H1 (cell line): Measurements from ENCODE around the gene IL13. TPM values are rescaled to one million over a fixed set of nuclear protein-coding genes. Genes with fewer than 3 reads are reported as not detected.

ENCODE experiments used
- CTCF ChIA-PET: fragments of 300-600 bp; sonication (Branson Sonifier 250); formaldehyde crosslinking; loops from one replicate; lab custom pipeline; 2021; ENCODE audit not compliant: partially characterized antibody; lab: Charles Lee
- POLR2A ChIA-PET: fragments of 300-600 bp; sonication (Branson Sonifier 250); formaldehyde crosslinking; loops from one replicate; lab custom pipeline; 2021; ENCODE audit warnings: inconsistent platforms; ENCODE audit not compliant: partially characterized antibody; lab: Charles Lee
- DNase-seq, 2 experiments: peaks; one replicate each; pipeline versions ENCODE4 v3.0.0 to v3.0.0-alpha.2; 2010 to 2022; ENCODE audit warnings: low spot score in 2 of 2, low read depth in 1 of 2, mixed read lengths in 1 of 2
- FAIRE-seq: peaks from 2 replicates; lab custom pipeline; 2011; peaks lifted over from hg19 to GRCh38; lab: Jason Lieb, UNC
- H2AFZ ChIP-seq: 2 replicates; pipeline ENCODE4 v1.8.1; 2012; ENCODE audit warnings: low read length, inconsistent platforms
- H2AK5ac ChIP-seq: 2 replicates; pipeline ENCODE4 v1.6.1; 2013; ENCODE audit warnings: low read depth, low read length
- H2BK120ac ChIP-seq: replicated peaks from 2 replicates; pipeline ENCODE3; 2013; ENCODE audit warnings: low read depth, low read length, inconsistent platforms
- H2BK12ac ChIP-seq: 2 replicates; pipeline ENCODE4 v1.6.1; 2013; ENCODE audit warnings: low read depth, low read length
- H2BK15ac ChIP-seq: 2 replicates; pipeline ENCODE4 v1.6.1; 2013; ENCODE audit warnings: low read length
- H2BK20ac ChIP-seq: 2 replicates; pipeline ENCODE4 v1.6.1; 2013; ENCODE audit warnings: low read length
- H2BK5ac ChIP-seq: 2 replicates; pipeline ENCODE4 v1.6.1; 2013; ENCODE audit warnings: low read depth, low read length
- H3K14ac ChIP-seq: 2 replicates; pipeline ENCODE4 v1.6.1; 2013; ENCODE audit warnings: inconsistent platforms; ENCODE audit not compliant: insufficient read length
- H3K18ac ChIP-seq: 2 replicates; pipeline ENCODE4 v1.6.1; 2013; ENCODE audit warnings: low read length; ENCODE audit errors: extremely low read depth
- H3K23ac ChIP-seq: 2 replicates; pipeline ENCODE4 v1.6.1; 2013; ENCODE audit warnings: inconsistent platforms; ENCODE audit not compliant: insufficient read length
- H3K23me2 ChIP-seq: 2 replicates; pipeline ENCODE4 v1.6.1; 2013; ENCODE audit warnings: low read depth, low read length
- H3K27ac ChIP-seq: 2 replicates; pipeline ENCODE4 v1.6.1; 2011; ENCODE audit warnings: low read depth, low read length, inconsistent platforms
- H3K27me3 ChIP-seq, 4 experiments: replicated peaks in 1 of 4; 1 replicate in 1 of 4; 2 replicates in 3 of 4; pipeline versions ENCODE4 v1.6.1 to v1.8.1; 2011 to 2013; ENCODE audit warnings: low read length in 3 of 4, mild to moderate bottlenecking in 3 of 4, inconsistent platforms in 2 of 4, mixed read lengths in 2 of 4, moderate library complexity in 1 of 4; ENCODE audit not compliant: control insufficient read depth in 3 of 4, insufficient read depth in 3 of 4; ENCODE audit errors: extremely low read depth in 1 of 4
- H3K36me3 ChIP-seq, 4 experiments: 2 replicates each; pipeline versions ENCODE4 v1.6.1 to v1.8.1; 2011 to 2013; ENCODE audit warnings: mild to moderate bottlenecking in 4 of 4, low read length in 3 of 4, moderate library complexity in 2 of 4, control low read depth in 1 of 4, inconsistent platforms in 1 of 4; ENCODE audit not compliant: insufficient read depth in 4 of 4, control insufficient read depth in 2 of 4
- H3K4ac ChIP-seq: replicated peaks from 2 replicates; pipeline ENCODE3; 2013; ENCODE audit warnings: low read length, low read depth, mixed read lengths, inconsistent platforms; ENCODE audit not compliant: insufficient read length
- H3K4me1 ChIP-seq, 4 experiments: replicated peaks in 1 of 4; 1 replicate in 1 of 4; 2 replicates in 3 of 4; pipeline versions ENCODE4 v1.6.1 to v1.8.1; 2011 to 2013; ENCODE audit warnings: low read length in 3 of 4, inconsistent platforms in 2 of 4, mixed read lengths in 1 of 4; ENCODE audit not compliant: insufficient read depth in 4 of 4, control insufficient read depth in 3 of 4
- H3K4me2 ChIP-seq, 2 experiments: 2 replicates each; pipeline versions ENCODE4 v1.6.1 to v1.8.1; 2011 to 2013; ENCODE audit warnings: low read depth in 2 of 2, low read length in 2 of 2, control low read depth in 1 of 2, inconsistent platforms in 1 of 2, mild to moderate bottlenecking in 1 of 2; ENCODE audit not compliant: insufficient read depth in 1 of 2
- H3K4me3 ChIP-seq, 4 experiments: fragments of 200-600, 300-600 bp in 1 of 4; sonication (generic), shearing (Covaris generic), sonication (Bioruptor Twin) in 1 of 4; 2 replicates each; pipeline versions ENCODE4 v1.5.1 to v1.8.1; 2011 to 2016; ENCODE audit warnings: low read length in 4 of 4, low read depth in 3 of 4, control low read depth in 2 of 4, inconsistent platforms in 2 of 4, mild to moderate bottlenecking in 2 of 4, mixed read lengths in 1 of 4, moderate library complexity in 1 of 4; ENCODE audit not compliant: insufficient read depth in 2 of 4; ENCODE audit errors: extremely low read depth in 1 of 4
- H3K56ac ChIP-seq: replicated peaks from 2 replicates; pipeline ENCODE3; 2013; ENCODE audit warnings: low read depth, mild to moderate bottlenecking, mixed read lengths, low read length, inconsistent platforms; ENCODE audit not compliant: insufficient read length
- H3K79me1 ChIP-seq: 2 replicates; pipeline ENCODE4 v1.6.1; 2013; ENCODE audit warnings: low read depth, low read length, control low read depth
- H3K79me2 ChIP-seq, 2 experiments: 2 replicates each; pipeline versions ENCODE4 v1.6.1 to v1.8.1; 2012 to 2013; ENCODE audit warnings: low read length in 2 of 2, mild to moderate bottlenecking in 2 of 2, inconsistent platforms in 1 of 2; ENCODE audit not compliant: insufficient read depth in 2 of 2, control insufficient read depth in 1 of 2
- H3K9ac ChIP-seq, 4 experiments: replicated peaks in 1 of 4; 1 replicate in 1 of 4; 2 replicates in 3 of 4; pipeline versions ENCODE4 v1.6.1 to v1.8.1; 2011 to 2013; ENCODE audit warnings: low read depth in 3 of 4, low read length in 3 of 4, control low read depth in 2 of 4, mild to moderate bottlenecking in 2 of 4, moderate library complexity in 2 of 4, inconsistent platforms in 1 of 4; ENCODE audit errors: extremely low read depth in 1 of 4
- H3K9me3 ChIP-seq, 2 experiments: 2 replicates each; pipeline versions ENCODE4 v1.6.1 to v1.8.1; 2012 to 2013; ENCODE audit warnings: mild to moderate bottlenecking in 2 of 2, moderate library complexity in 2 of 2, control low read depth in 1 of 2, inconsistent platforms in 1 of 2, low read depth in 1 of 2, low read length in 1 of 2, mixed read lengths in 1 of 2; ENCODE audit not compliant: insufficient read depth in 2 of 2
- H4K20me1 ChIP-seq, 2 experiments: replicated peaks in 1 of 2; 2 replicates each; pipeline versions ENCODE3 to v1.8.1; 2011 to 2013; ENCODE audit warnings: inconsistent platforms in 2 of 2, low read length in 2 of 2, mild to moderate bottlenecking in 1 of 2; ENCODE audit not compliant: insufficient read depth in 2 of 2, control insufficient read depth in 1 of 2
- H4K5ac ChIP-seq: 2 replicates; pipeline ENCODE4 v1.6.1; 2013; ENCODE audit warnings: low read length, low read depth, mixed read lengths, inconsistent platforms; ENCODE audit not compliant: insufficient read length
- H4K8ac ChIP-seq: 2 replicates; pipeline ENCODE4 v1.8.0; 2013; ENCODE audit warnings: mild to moderate bottlenecking, moderate library complexity, low read length, inconsistent platforms; ENCODE audit not compliant: insufficient read depth; ENCODE audit errors: extremely low read depth
- H4K91ac ChIP-seq: replicated peaks from 2 replicates; pipeline ENCODE3; 2013; ENCODE audit warnings: low read length, mixed read lengths, inconsistent platforms; ENCODE audit not compliant: insufficient read length
- EGR1 ChIP-seq: IDR thresholded peaks from 2 replicates; pipeline ENCODE4 v1.6.1; 2011; ENCODE audit warnings: low read depth, low read length, borderline replicate concordance
- EP300 ChIP-seq, 2 experiments: IDR thresholded peaks; 1 replicate in 1 of 2; 2 replicates in 1 of 2; pipeline ENCODE4 v1.6.1; 2011 to 2012; ENCODE audit warnings: low read depth in 2 of 2, low read length in 2 of 2, mild to moderate bottlenecking in 2 of 2, borderline replicate concordance in 1 of 2, inconsistent platforms in 1 of 2, moderate library complexity in 1 of 2
- HDAC6 ChIP-seq: IDR thresholded peaks from one replicate; pipeline ENCODE4 v1.7.1; 2012; ENCODE audit warnings: low read depth, mild to moderate bottlenecking, inconsistent platforms, low read length, moderate library complexity
- KDM4A ChIP-seq: IDR thresholded peaks from one replicate; pipeline ENCODE4 v1.7.1; 2012; ENCODE audit warnings: low read depth, mild to moderate bottlenecking, moderate library complexity, low read length, inconsistent platforms; ENCODE audit not compliant: severe bottlenecking
- NRF1 ChIP-seq: IDR thresholded peaks from 2 replicates; pipeline ENCODE4 v1.6.1; 2011; ENCODE audit warnings: mild to moderate bottlenecking, low read depth, low read length, improper control_type of control experiment
- PHF8 ChIP-seq: fragments of 200-600 bp; sonication (generic); conservative IDR thresholded peaks from 2 replicates; pipeline ENCODE4 v1.7.1; 2012; ENCODE audit warnings: low read depth, mild to moderate bottlenecking, inconsistent platforms, low read length, moderate library complexity
- POU5F1 ChIP-seq: IDR thresholded peaks from 2 replicates; pipeline ENCODE4 v1.6.1; 2011; ENCODE audit warnings: low read depth, mild to moderate bottlenecking, low read length, moderate library complexity
- SAP30 ChIP-seq: fragments of 300-600 bp; sonication (generic); IDR thresholded peaks from 2 replicates; pipeline ENCODE4 v1.7.1; 2012; ENCODE audit warnings: low read length, moderate library complexity, mild to moderate bottlenecking, inconsistent platforms; ENCODE audit not compliant: insufficient read depth, insufficient replicate concordance
- WGBS, 2 experiments: shearing (Covaris generic) in 1 of 2; methylation state at CpG; one replicate each; pipeline versions ENCODE4 v1.1.6 to v1.1.7; 2013 to 2015; ENCODE audit warnings: low lambda C conversion rate in 2 of 2, mixed read lengths in 2 of 2, inconsistent platforms in 1 of 2, low coverage in 1 of 2, missing lambda C conversion rate in 1 of 2; ENCODE audit not compliant: insufficient replicate concordance in 2 of 2, insufficient coverage in 1 of 2, insufficient read length in 1 of 2; ENCODE audit errors: extremely low coverage in 1 of 2, missing lambda C conversion rate in 1 of 2; 5-methylcytosine and 5-hydroxymethylcytosine counted together
- long read RNA-seq, 2 experiments: library from RNA in 1 of 2; library from capped mRNA in 1 of 2; stranded (forward); transcript quantifications; one replicate each; pipeline ENCODE4 v2.0.0, GENCODE V29; 2021; ENCODE audit warnings: inconsistent platforms in 1 of 2
- polyA minus RNA-seq, 3 experiments: library from RNA; depleted of rRNA, polyadenylated mRNA; stranded (reverse); fragments of >200 nt; gene quantifications; 1 replicate in 2 of 3; 2 replicates in 1 of 3; pipeline ENCODE4 v1.2.3, GENCODE V29; 2011
- polyA plus RNA-seq, 7 experiments: library from polyadenylated mRNA; depleted of rRNA in 3 of 7; stranded (reverse) in 5 of 7; unstranded in 2 of 7; fragments of >200 nt in 5 of 7; fragments of 200-250 nt in 2 of 7; gene quantifications; 1 replicate in 5 of 7; 2 replicates in 1 of 7; 4 replicates in 1 of 7; pipeline versions ENCODE4 v1.2.1 to v1.2.3, GENCODE V29; 2011 to 2013; ENCODE audit warnings: missing spikeins in 2 of 7, mixed read lengths in 2 of 7
- total RNA-seq: library from RNA; stranded (reverse); fragmentation: NEBNext Ultra II Directional; extraction: Animal tissue kit (Norgen Biotek cat#: 25700); gene quantifications from 2 replicates; pipeline ENCODE4 v1.2.1, GENCODE V29; 2021

IL13 gene
- not detected in 2 replicates for total RNA-seq
- not detected in 2 replicates for polyA plus RNA-seq (2011; rRNA removed)
- polyA plus RNA-seq (2011; cell fraction: cytosol; rRNA removed) = not detected
- 0.36 TPM for polyA plus RNA-seq (2011; cell fraction: nucleus; rRNA removed)
- polyA plus RNA-seq (2012, experiment 1 of 2) = not detected in 4 replicates
- polyA plus RNA-seq (2012, experiment 2 of 2) = not detected
- not detected for polyA plus RNA-seq (2013, experiment 1 of 2)
- not detected for polyA plus RNA-seq (2013, experiment 2 of 2)
- polyA minus RNA-seq (2011; rRNA and poly(A)+ RNA removed) = not detected in 2 replicates
- polyA minus RNA-seq (2011; cell fraction: cytosol; rRNA and poly(A)+ RNA removed) = not detected
- not detected for polyA minus RNA-seq (2011; cell fraction: nucleus; rRNA and poly(A)+ RNA removed)
- long read RNA-seq, experiment 1 = 0 reads
- long read RNA-seq, experiment 2 = 0 reads

DNA sequence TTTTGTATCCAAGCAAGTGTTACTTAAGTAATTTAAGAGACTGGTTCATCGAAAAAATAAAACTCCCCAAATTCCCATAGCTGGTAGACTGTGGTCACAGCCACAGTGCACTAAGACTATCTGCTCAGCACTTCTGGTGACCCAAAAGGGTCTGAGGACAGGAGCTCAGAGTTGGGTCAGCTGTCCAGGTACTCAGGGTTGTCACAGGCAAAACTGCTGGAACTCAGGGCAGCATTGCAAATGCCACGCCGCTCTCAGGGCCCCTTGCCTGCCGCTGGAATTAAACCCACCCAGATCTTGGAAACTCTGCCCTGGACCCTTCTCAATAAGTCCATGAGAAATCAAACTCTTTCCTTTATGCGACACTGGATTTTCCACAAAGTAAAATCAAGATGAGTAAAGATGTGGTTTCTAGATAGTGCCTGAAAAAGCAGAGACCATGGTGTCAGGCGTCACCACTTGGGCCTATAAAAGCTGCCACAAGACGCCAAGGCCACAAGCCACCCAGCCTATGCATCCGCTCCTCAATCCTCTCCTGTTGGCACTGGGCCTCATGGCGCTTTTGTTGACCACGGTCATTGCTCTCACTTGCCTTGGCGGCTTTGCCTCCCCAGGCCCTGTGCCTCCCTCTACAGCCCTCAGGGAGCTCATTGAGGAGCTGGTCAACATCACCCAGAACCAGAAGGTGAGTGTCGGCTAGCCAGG, at the start of gene IL13:
TSS of gene IL13 (plus strand) at position 498 of the 705 bp plus-strand sequence. CDS start at position 512, 14 bp downstream.
- H3K23ac ChIP-seq = no peak within 1 kb of the TSS
- no peak within 1 kb of the TSS for H2AK5ac ChIP-seq
- peaks cover 0 to 8% (median under 1%) of the 10 kb centered on the region in 4 experiments; a peak in 4 of 7 replicates for H3K4me1 ChIP-seq
- H3K9ac ChIP-seq = no peak within 1 kb of the TSS
- H3K56ac ChIP-seq = no peak within 1 kb of the TSS
- H3K79me1 ChIP-seq = no peaks in the 10 kb centered on the region
- H3K14ac ChIP-seq = no peak within 1 kb of the TSS
- H3K4ac ChIP-seq = no peak within 1 kb of the TSS
- H4K20me1 ChIP-seq = peaks cover 0 to 1% of the 10 kb centered on the region in 2 experiments
- no peak within 1 kb of the TSS for H3K27ac ChIP-seq
- ChIA-PET POLR2A (interaction anchor here (1.0 kb wide), 1 partner anchor 12 kb away, joined by 3 read pairs; no protein-coding TSS in a partner anchor), CTCF (interaction anchor here (1.0 to 1.8 kb wide), 5 partner anchors 13 to 161 kb away, joined by 4 to 7 read pairs (median 5); no protein-coding TSS in a partner anchor)
- no peak within 1 kb of the TSS for H2AFZ ChIP-seq
- H2BK5ac ChIP-seq = no peak within 1 kb of the TSS
- H3K4me3 ChIP-seq = no peak within 1 kb of the TSS
- H4K8ac ChIP-seq = no peak within 1 kb of the TSS
- H3K9me3 ChIP-seq = no peaks in the 10 kb centered on the region; a peak in 1 of 4 replicates
- H2BK20ac ChIP-seq = no peak within 1 kb of the TSS
- H4K5ac ChIP-seq = no peak within 1 kb of the TSS
- peaks cover 2% of the 10 kb centered on the region; the same call in 1 of the 2 replicates for H3K23me2 ChIP-seq
- H3K18ac ChIP-seq = no peak within 1 kb of the TSS
- H2BK15ac ChIP-seq = no peak within 1 kb of the TSS
- FAIRE-seq (no peak), DNase-seq (no peak)
- H2BK120ac ChIP-seq = no peak within 1 kb of the TSS
- 91% methylated on average over 12 of the region's 12 CpGs; no CpG with 5 or more reads in 1 of the 2 experiments for WGBS, 2 experiments
- no peak within 1 kb of the TSS for H3K4me2 ChIP-seq
- H3K36me3 ChIP-seq = no peaks in the 10 kb centered on the region
- no peak within 1 kb of the TSS for H4K91ac ChIP-seq
- no peaks in the 10 kb centered on the region for H3K79me2 ChIP-seq
- H3K27me3 ChIP-seq = peaks cover 10 to 40% (median 31%) of the 10 kb centered on the region in 4 experiments
- no peak within 1 kb of the TSS for H2BK12ac ChIP-seq
- TF ChIP-seq POU5F1 (no peak), EP300 (IDR thresholded peaks at IDR 0.05; ENCODE audit: borderline replicate concordance in 1 of 2, low read depth in 2 of 2, low read length in 2 of 2) (no peak), HDAC6 (no peak), NRF1 (no peak), KDM4A (no peak), PHF8 (no peak), SAP30 (no peak), EGR1 (no peak)
